ENCODE results near the gene TICAM2. TPM values are rescaled to one million over a fixed set of nuclear protein-coding genes. Genes with fewer than 3 reads are reported as not detected.

The TICAM2 gene
- total RNA-seq, 3 donors from 2014 or later = 0.98 to 1.6 (median 1.5) TPM

- H3K4me1 ChIP-seq = no peaks in the 10 kb centered on the region
- DNase-seq (ENCODE audit: low spot score in 2 of 2) = peak; percentile 85 to 89
- H3K36me3 ChIP-seq = no peaks in the 10 kb centered on the region
- H3K4me3 ChIP-seq = peak overlapping the region; percentile 30 to 55 (median 45)
- peak overlapping the region; percentile 43 to 72 for H3K27ac ChIP-seq
- no peaks in the 10 kb centered on the region for H3K9me3 ChIP-seq
- TF ChIP-seq POLR2A (IDR thresholded peaks at IDR 0.05) (no peak), POLR2AphosphoS5 (IDR thresholded peaks at IDR 0.05) (peak in 2 of 3 donors; percentile 22 to 47), CTCF (IDR thresholded peaks at IDR 0.05) (peak; percentile 72 to 94 (median 90))
- no peaks in the 10 kb centered on the region for H3K27me3 ChIP-seq
- intact Hi-C loops (cut with DNase I; ENCODE audit: low total_unique reads) = no loop called here
Observed at GRCh38 chr5:115634343-115635132, 32.3 kb upstream of the TICAM2 start.

DNA sequence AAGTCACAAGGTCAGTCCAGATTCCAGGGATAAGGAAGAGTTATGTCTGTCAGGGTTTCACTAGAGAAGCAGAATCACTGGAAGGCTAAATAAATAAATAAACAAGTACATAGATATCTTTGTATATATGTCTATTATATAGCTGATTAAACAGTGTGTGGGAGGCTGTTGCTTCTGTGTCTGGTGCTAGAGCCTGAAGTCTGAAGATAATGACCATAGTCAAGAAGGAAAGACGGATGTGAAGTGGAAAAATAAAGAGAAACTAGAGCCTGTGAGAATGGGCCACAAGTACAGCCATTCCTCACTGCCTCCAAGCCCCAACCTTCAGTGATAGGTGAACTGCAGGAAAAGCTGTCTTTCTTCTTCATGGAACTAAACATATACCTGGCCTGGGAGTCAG, 27.6 kb upstream of the TICAM2 start:
- H3K4me1 ChIP-seq = peaks cover 0 to under 1% of the 10 kb centered on the region in 2 donors
- no peaks in the 10 kb centered on the region for H3K36me3 ChIP-seq
- TF ChIP-seq POLR2A (IDR thresholded peaks at IDR 0.05) (no peak), CTCF (IDR thresholded peaks at IDR 0.05) (no peak), POLR2AphosphoS5 (IDR thresholded peaks at IDR 0.05) (no peak)
- H3K4me3 ChIP-seq = no peak overlapping the region
- H3K27me3 ChIP-seq = no peaks in the 10 kb centered on the region
- H3K9me3 ChIP-seq = no peaks in the 10 kb centered on the region
- H3K27ac ChIP-seq = no peak overlapping the region
- DNase-seq (ENCODE audit: low spot score in 2 of 2) = no peak
- intact Hi-C loops (cut with DNase I; ENCODE audit: low total_unique reads) = no loop called here

DNA sequence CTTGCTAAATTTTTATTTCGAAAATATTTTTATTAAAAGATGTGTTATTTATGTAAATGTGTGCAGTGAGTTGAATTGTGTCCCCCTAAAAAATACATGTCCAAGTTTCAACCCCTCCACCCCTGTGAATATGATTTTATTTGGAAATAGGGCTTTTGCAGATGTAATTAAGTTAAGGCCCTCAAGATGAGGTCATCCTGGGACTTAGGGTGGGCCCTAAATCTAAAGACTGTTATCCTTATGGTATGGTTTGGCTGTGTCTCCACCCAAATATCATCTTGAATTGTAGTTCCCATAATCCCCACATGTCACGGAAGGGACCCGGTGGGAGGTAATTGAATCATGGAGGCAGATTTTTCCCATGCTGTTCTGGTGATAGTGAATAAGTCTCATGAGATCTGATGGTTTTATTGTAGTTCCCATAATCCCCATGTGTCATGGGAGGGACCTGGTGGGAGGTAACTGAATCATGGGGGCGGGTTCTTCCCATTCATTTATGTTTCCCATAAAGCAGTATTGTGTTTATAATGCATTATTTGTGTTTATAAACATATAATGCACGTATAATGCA, 25.1 kb upstream of the TICAM2 start:
- H3K36me3 ChIP-seq = no peaks in the 10 kb centered on the region
- no peak overlapping the region for H3K4me3 ChIP-seq
- TF ChIP-seq POLR2A (IDR thresholded peaks at IDR 0.05) = no peak
- TF ChIP-seq CTCF (IDR thresholded peaks at IDR 0.05) = no peak
- TF ChIP-seq POLR2AphosphoS5 (IDR thresholded peaks at IDR 0.05) = no peak
- no peaks in the 10 kb centered on the region for H3K27me3 ChIP-seq
- no peaks in the 10 kb centered on the region for H3K9me3 ChIP-seq
- DNase-seq (ENCODE audit: low spot score in 2 of 2) = no peak
- H3K4me1 ChIP-seq = peaks cover 0 to 11% of the 10 kb centered on the region in 2 donors
- H3K27ac ChIP-seq = no peak overlapping the region
- intact Hi-C loops (cut with DNase I; ENCODE audit: low total_unique reads) = no loop called here

DNA sequence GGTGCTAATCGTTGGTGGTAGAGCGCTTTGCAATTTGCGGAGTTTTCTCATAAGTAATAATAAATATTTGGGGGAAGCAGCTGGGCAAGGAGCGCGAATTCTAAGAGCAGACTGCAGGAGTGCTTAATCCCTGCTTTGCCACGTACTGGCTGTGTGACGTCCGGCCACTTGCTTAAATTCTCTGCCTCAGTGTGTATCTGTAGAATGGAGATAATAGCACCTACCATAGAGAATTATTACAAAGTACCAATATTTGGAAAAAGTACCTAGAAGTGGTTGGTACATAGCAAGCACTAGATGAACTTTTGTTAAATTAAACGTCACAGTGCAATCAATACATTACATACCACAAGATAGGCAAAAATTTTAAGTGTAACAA, 24.2 kb upstream of the TICAM2 start:
- Histone ChIP-seq H3K9me3 (no peaks in the 10 kb centered on the region), H3K27ac (peak overlapping the region; percentile 79 to 94), H3K4me1 (peaks cover 0 to 11% of the 10 kb centered on the region in 2 donors), H3K36me3 (no peaks in the 10 kb centered on the region), H3K4me3 (peak overlapping the region; percentile 77 to 95 (median 95)), H3K27me3 (no peaks in the 10 kb centered on the region)
- TF ChIP-seq POLR2AphosphoS5 (IDR thresholded peaks at IDR 0.05) (no peak), CTCF (IDR thresholded peaks at IDR 0.05) (no peak), POLR2A (IDR thresholded peaks at IDR 0.05) (no peak)
- peak in 1 of 2 donors; percentile 22 for DNase-seq (ENCODE audit: low spot score in 2 of 2)
- intact Hi-C loops (cut with DNase I; ENCODE audit: low total_unique reads) = no loop called here

Measured in breast epithelium (tissue), 4 donors.